Activated T-cell treated with anti-CD3 and anti-CD28 coated beads for 1 hour (primary cell): ENCODE measurements around the gene STAB2.

Experiments
- DNase-seq: peaks from one replicate; pipeline ENCODE4 v3.0.0-alpha.2; 2020; ENCODE audit warnings: low read depth

Gene STAB2

DNA sequence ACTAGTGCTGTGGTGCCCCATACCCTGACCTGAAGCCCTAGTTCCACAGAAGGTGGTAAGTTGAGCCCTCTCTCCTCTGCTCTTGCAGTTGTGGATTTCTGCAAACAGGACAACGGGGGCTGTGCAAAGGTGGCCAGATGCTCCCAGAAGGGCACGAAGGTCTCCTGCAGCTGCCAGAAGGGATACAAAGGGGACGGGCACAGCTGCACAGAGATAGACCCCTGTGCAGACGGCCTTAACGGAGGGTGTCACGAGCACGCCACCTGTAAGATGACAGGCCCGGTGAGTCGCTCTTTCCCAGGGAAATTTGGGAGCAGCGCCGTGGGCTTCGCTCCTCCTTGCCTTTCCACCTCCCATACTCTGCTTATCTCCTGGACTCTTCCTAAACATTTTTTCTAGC lies 161.8 kb downstream of the STAB2 start:
- no peak for DNase-seq

- no peak for DNase-seq
These were observed 164.1 kb downstream of the STAB2 start for GRCh38 chr12:103751171-103751570.

- no peak for DNase-seq
These were observed 164.5 kb downstream of the STAB2 start for GRCh38 chr12:103751600-103751999.

- DNase-seq, result no peak
These were observed 168.4 kb downstream of the STAB2 start for GRCh38 chr12:103755425-103755824.

- DNase-seq, result no peak
These were observed 169.4 kb downstream of the STAB2 start for GRCh38 chr12:103756443-103756842.

- DNase-seq, result no peak
These were observed 170.2 kb downstream of the STAB2 start for GRCh38 chr12:103757248-103757647.

DNA sequence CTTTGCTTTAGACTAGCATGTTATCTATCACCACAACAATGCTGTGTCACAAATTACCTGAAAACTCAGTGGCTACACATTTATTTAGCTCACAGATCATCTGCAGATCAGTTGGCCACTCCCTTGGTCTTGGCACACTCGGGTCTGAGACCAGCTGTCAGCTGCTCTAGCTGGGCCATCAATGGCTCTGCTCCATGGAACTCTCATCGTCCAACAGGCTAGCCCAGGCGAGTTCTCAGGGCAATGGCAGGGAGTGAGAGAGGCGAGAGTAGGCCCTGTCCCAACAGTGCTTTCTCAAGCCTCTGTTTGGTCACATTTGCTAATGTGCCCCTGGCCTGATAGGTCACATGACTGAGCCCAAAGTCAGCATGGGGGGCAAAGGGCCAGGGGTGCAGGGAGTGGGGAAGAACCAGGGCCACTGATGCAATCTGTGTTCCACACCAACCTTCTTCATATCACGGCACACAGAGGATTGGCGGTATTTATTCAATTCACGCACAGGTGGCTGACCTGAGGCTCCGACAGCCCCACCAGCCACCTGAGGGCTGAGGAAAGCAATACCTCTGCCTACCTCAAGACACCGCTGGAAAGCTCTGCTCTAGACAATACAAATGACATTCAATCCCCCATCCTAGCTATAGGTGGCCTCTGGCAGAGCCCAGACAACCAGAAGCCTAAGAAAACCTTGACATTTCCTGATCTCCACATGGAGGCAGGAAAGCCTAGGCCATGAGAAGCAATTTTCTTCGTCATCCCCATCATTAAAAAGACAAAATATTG lies 171.4 kb downstream of the STAB2 start:
- no peak for DNase-seq

DNA sequence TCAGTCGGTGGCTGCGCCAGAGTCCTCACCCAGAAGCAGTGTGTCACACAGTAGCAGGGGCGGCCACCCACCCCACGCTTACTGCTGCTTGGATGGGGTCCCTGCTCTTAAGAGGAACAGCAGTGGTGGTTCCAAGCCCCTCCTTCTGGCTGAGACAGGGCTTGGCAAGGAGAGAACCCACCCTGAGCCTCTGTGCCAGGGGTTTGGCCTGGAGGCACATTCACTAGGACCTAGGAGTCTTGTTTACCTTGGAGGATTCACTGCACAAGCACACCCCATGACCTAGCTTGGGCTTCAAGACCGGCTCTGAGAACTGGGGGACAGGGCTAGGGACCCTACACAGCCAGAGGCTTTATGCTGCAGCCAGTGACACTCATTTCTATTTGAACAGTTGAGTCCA lies 175.4 kb downstream of the STAB2 start:
- no peak for DNase-seq

DNA sequence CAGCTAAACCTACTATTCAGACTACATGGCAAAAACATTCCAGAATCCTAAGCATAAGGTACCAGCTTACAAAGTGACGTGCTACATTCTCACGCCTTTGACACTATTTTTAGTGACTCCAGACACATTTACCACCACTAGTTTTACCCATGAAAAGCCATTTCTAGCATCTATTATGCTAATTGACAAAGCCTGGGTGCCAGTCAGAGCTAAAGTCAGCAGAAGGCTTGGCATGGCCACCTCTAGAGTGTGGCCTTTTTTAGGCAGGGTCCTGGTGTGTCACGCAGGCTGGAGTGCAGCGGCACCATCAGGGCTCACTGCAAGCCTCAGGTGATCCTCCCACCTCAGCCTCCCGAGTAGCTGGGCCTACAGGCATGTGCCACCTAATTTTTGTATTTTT lies 178.2 kb downstream of the STAB2 start:
- DNase-seq, result no peak

GRCh38 chr12:103766028-103766427 lies 179.0 kb downstream of the STAB2 start:
- no peak for DNase-seq

DNA sequence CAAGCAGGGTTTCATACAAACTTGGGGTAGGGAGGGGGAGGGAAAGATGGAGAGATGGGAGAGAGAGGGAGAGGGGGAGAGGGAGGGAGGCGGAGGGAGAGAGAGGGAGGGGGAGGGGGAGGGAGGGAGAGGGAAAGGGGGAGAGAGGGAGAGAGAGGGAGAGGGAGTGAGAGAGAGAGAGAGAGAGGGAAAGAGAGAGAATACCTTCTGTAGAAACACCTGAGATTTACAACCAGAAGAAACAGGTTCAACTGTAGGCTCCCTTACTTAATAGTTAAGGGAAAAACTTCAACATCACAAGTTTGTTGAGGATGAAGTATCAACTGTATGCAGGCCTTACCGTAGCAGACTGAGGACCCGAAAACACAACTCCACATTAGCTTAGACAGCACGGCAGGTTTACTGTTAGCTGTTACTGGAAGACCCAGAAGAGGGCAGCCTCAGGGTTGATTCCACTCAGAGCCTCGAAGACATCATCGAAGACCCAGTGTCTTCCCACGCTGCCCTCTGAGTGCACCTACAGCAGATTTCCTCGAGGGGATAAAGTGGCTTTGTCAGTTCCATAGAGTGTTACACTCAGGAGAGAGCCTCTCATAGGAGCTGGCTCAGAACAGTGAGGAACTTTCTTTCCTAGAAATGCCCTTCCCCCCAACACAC lies 181.5 kb downstream of the STAB2 start:
- DNase-seq, result no peak

DNA sequence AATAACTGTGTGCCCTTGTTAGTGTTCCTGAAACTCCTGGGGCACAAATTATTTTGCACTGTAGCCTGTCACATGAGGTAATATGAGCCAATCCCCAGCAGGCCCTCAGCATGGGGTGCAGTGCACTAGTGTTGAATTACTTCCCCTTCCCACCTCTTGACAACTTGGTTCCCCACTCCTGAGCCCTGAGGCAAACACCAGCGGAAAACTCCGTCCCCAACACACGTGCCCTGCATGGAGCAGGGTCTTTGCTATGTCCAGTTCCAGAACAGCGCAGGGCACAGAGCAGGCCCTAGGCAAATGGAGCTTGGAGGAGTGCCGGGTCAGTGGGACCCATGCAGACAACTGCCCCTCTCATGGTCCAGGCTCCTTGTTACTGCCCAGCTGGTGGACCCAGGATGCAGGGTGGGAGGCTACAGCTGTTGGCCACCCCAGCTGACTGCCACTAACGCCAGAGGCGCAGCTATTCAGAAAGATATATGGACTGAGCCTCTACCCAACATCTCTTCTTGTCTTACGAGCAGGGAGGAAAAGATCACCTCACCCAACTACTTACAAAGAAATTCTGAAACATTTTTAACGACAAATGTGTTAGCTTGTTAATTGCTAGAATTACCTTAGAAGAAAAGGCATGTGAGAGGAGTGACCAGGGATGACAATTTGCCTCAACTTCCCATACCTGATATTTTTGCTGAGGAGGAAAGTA lies 182.3 kb downstream of the STAB2 start:
- DNase-seq, result no peak

GRCh38 chr12:103771466-103771865 lies 184.4 kb downstream of the STAB2 start:
- DNase-seq, result no peak

GRCh38 chr12:103772367-103773108 lies 185.5 kb downstream of the STAB2 start:
- no peak for DNase-seq

DNA sequence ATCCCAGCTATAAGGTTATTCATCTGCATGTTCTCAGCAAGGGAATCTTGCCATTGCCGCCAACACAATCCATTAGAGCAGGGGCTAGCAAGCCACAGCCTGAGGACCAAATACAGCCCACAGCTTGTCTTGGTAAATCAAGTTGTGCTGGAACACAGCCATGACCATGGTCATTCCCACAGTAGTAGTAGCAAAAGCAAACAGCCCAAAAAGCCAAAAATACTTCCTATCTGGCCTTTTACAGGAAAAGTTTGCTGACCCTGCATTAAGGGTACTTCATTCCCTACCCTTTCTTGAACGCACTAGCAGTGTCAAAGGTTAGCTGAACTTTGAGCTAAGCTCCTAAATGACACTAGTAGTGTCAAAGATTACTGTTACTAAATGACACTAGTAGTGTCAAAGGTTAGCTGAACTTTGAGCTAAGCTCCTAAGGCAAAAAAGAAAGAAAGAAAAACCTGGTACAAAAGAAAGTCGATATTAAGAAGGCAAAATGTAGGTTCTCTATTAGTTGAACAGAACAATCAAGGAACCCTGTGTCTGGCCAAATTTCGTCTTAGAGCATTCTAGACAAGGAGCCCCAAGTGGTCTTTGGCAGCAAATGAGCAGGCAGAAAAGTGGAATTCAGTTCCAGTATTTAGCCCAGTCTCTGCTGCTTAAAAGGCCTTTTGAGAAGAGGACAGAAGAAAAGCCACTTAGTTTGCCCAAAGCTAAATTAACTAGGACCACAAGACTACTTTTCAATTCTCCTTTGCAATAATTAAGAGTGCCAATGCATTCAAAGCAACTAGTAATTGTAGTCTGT lies 186.2 kb downstream of the STAB2 start:
- DNase-seq, result no peak

DNA sequence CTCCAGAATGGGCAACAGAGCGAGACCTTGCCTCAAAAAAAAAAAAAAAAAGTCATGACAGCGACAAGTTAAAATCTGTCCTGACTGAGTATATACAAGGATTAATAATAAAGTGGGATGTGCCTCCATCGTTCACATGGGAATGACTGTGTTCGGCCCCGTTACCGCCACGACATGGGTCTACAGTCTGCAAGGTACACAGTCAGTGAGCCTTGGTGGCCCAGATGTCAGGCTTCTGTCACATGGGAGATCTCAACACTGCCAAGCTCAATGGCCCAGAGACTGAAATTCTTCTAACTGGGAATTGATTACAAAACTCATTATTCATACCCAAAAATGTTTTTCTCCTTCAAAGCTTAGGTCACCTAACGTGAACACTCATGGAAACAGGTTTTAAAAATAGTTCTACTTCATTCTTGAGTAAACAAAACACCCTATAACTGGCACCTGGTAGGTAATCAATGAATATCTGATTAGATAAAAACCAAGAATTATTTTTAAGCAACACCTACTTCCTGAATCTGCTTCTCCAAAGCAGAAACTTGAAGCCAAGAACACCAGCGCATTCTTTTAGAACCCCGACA lies 188.0 kb downstream of the STAB2 start:
- no peak for DNase-seq

- DNase-seq, result no peak
These were observed 191.7 kb downstream of the STAB2 start for GRCh38 chr12:103778781-103779180.

DNA sequence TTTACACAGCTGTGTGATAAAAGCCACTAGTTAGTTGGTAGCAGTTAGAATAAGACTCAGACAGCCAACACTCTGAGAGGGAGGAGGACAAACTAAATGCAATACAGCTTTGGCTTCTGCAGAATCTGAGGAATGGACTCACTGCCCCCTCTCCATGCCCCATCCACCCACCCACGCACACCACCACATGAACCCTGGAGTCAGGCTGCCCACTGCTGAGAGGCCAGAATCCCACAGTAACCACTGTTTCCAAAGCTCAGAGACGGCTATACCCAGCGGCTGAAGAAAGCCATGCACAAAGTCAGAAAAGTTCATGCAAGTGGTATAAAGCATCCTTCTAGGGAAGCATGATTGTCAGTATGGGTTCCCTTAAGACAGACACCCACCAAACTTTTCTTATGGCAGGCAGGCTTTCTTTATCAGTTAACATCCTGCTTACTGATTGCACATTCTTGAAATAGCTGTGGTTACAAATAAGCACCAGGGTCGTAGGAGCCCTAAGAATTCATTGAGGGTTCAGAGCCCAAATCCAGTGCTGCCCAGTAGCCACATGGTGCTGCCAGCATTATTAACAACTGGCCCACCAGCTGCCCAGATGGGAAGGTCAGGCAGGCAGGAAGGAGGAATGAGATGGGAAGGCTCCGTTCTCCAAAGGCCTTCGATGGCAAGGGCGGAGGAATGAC lies 192.5 kb downstream of the STAB2 start:
- DNase-seq, result no peak

DNA sequence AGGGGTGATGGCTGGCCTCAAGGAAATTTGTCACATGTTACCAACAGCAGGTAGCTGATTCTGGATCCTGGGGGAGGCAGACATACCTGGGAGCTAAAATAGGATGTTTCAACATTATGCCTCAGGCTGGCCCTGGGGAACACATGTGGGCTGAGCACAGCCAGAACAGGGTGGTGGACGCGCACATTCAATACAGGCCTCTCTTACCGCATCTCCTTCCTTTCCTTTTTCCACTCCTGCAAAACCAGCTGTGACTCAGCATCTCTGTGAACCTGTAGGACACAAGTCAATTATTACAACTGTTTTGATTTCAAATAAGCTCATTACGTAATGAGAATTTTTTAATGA lies 193.0 kb downstream of the STAB2 start:
- no peak for DNase-seq

DNA sequence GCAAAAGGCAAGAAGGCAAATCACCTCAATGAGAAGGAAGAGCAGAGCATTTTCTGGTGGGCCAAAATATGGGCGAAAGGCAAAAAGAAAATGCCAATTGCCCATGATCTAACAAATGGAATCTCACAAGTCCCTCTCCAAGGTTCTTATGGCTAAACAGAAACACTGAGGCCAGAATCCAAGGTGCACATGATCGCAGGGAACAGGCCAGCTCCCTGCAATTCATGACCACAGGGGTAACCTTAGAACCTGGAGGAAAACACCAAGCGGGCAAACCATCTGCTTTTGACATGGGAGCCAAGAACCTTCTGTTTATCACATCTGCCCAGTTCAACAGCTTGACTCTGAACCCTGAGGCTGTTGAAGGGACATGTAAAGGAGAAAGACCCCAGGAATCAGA lies 193.9 kb downstream of the STAB2 start:
- DNase-seq, result no peak

DNA sequence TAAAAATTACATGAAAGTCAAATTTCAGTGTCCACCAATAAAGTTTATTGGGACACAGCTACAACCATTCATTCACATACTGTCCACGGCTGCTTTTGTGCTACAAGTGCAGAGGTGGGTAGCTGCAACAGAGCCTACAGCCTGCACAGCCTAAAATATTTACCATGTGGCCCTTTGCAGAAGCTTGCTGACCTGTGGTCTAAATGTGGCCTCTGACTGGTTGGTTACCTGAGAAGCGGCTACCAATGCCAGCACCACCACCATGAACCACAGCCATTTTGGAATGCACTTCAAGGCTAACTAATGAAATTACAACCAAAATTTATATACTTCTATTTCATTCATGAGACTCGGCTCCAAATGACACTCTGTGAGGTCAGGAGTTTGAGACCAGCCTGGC lies 195.3 kb downstream of the STAB2 start:
- no peak for DNase-seq
